Myometrial cell (primary cell): ENCODE data around the gene FLYWCH1. TPM values are rescaled to one million over a fixed set of nuclear protein-coding genes. Genes with fewer than 3 reads are reported as not detected.

Experiments used
- total RNA-seq: library from RNA; depleted of rRNA; stranded (reverse); fragments of >200 nt; gene quantifications from 2 replicates; pipeline ENCODE4 v1.2.3, GENCODE V29; 2015

Gene FLYWCH1, protein sequence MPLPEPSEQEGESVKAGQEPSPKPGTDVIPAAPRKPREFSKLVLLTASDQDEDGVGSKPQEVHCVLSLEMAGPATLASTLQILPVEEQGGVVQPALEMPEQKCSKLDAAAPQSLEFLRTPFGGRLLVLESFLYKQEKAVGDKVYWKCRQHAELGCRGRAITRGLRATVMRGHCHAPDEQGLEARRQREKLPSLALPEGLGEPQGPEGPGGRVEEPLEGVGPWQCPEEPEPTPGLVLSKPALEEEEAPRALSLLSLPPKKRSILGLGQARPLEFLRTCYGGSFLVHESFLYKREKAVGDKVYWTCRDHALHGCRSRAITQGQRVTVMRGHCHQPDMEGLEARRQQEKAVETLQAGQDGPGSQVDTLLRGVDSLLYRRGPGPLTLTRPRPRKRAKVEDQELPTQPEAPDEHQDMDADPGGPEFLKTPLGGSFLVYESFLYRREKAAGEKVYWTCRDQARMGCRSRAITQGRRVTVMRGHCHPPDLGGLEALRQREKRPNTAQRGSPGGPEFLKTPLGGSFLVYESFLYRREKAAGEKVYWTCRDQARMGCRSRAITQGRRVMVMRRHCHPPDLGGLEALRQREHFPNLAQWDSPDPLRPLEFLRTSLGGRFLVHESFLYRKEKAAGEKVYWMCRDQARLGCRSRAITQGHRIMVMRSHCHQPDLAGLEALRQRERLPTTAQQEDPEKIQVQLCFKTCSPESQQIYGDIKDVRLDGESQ
- 45.8 and 46.1 TPM in 2 replicates for total RNA-seq

GRCh38 chr16:2911638-2912329 lies at the start of gene FLYWCH1:
FLYWCH1 (plus strand) TSS chr16:2911931; CDS start chr16:2929686, 17,755 bp downstream.

DNA sequence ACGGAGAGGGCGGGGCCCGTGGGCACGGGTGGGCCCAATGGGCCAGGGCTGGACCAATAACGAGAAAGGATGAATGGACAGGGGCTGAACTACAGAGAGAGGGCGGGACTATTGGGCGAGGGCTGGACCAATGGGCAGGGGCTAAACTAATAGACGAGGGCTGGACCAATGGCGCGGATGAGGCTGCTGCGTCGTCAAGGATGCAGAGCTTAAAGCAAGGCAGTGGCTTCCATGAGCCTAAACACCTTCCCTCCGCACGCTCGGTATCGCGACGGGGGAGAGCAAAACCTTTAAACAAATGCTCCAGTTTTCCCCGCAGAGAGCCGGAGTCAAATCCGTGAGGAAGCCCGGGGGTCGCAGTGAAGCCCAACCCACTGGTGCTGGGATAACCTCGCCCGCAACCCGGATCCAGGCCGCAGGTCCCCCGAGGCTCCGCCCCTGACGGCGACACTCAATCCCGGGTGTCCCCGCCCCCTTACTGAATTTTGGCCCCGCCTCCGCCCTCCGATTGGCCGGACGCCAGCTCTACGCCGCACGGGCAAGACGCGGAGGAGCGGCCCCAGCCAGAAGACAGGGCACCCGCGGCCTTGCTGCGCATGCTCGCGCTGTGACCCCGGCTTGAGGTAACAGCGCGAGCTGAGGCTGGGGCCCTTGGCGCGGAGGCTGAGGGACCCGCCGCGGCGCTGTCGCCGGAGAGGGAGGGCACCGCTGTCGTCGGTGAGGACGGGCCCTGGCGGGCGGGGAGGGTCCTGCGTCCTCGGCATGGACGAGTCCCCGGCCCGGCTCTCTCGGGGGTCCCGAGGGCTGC lies 28.9 kb upstream of the FLYWCH1 start, which contains the start of gene FLYWCH2:
TSS of gene FLYWCH2 (plus strand) at position 566 of the 808 bp plus-strand sequence. CDS start 13,235 bp downstream, outside the sequence.

GRCh38 chr16:2963723-2964474 lies 52.2 kb downstream of the FLYWCH1 start, which contains the start of gene KREMEN2:
KREMEN2 (plus strand) TSS chr16:2964275; CDS start chr16:2964521, 246 bp downstream.

GRCh38 chr16:2968738-2969544 lies 57.2 kb downstream of the FLYWCH1 start, which contains the start of gene PAQR4:
PAQR4 (plus strand) TSS chr16:2969348; CDS start chr16:2969675, 327 bp downstream.

GRCh38 chr16:2980227-2981176 lies 68.8 kb downstream of the FLYWCH1 start, which contains the start of gene PKMYT1:
PKMYT1 (minus strand) TSS chr16:2980446; CDS start chr16:2979657, 789 bp downstream.

Other genes starting within 250 kb of the FLYWCH1 start
- gene KCTD5, start 229.4 kb upstream of the FLYWCH1 start, total RNA-seq: 28.9 and 31.7 TPM in 2 replicates
- gene PRSS27, start 191.7 kb upstream of the FLYWCH1 start, total RNA-seq: 0.29 and 0.35 TPM in 2 replicates
- gene SRRM2, start 159.3 kb upstream of the FLYWCH1 start, total RNA-seq: 59.9 and 60.5 TPM in 2 replicates
- 431 and 566 TPM in 2 replicates for gene ELOB, start 134.7 kb upstream of the FLYWCH1 start, total RNA-seq
- not detected in 2 replicates for gene PRSS33, start 124.4 kb upstream of the FLYWCH1 start, total RNA-seq
- gene PRSS41, start 113.5 kb upstream of the FLYWCH1 start, total RNA-seq: not detected in 2 replicates
- 5.5 TPM in 1 of 2 replicates, not detected in the other for gene PRSS21, start 94.7 kb upstream of the FLYWCH1 start, total RNA-seq
- gene ZG16B, start 81.6 kb upstream of the FLYWCH1 start, total RNA-seq: not detected in 2 replicates
- not detected in 2 replicates for gene PRSS22, start 53.8 kb upstream of the FLYWCH1 start, total RNA-seq
- gene FLYWCH2, start 28.7 kb upstream of the FLYWCH1 start, total RNA-seq: 77.8 and 89.9 TPM in 2 replicates
- gene KREMEN2, start 52.3 kb downstream of the FLYWCH1 start, total RNA-seq: under 0.01 TPM in 1 of 2 replicates, not detected in the other
- gene PAQR4, start 57.4 kb downstream of the FLYWCH1 start, total RNA-seq: 7.1 and 14.1 TPM in 2 replicates
- gene PKMYT1, start 68.5 kb downstream of the FLYWCH1 start, total RNA-seq: 13.3 and 24.8 TPM in 2 replicates
- gene CLDN9, start 101.0 kb downstream of the FLYWCH1 start, total RNA-seq: not detected in 2 replicates
- gene CLDN6, start 106.3 kb downstream of the FLYWCH1 start, total RNA-seq: not detected in 2 replicates
- 236 and 323 TPM in 2 replicates for gene TNFRSF12A, start 108.4 kb downstream of the FLYWCH1 start, total RNA-seq
- gene HCFC1R1, start 112.0 kb downstream of the FLYWCH1 start, total RNA-seq: 23.1 and 24.1 TPM in 2 replicates
- 25.3 and 28.3 TPM in 2 replicates for gene THOC6, start 112.1 kb downstream of the FLYWCH1 start, total RNA-seq
- gene BICDL2, start 125.0 kb downstream of the FLYWCH1 start, total RNA-seq: not detected in 2 replicates
- not detected in 2 replicates for gene MMP25, start 134.6 kb downstream of the FLYWCH1 start, total RNA-seq
- 23.6 and 27.3 TPM in 2 replicates for gene IL32, start 153.7 kb downstream of the FLYWCH1 start, total RNA-seq
- not detected in 2 replicates for gene ZSCAN10, start 187.4 kb downstream of the FLYWCH1 start, total RNA-seq
- gene ZNF205, start 200.7 kb downstream of the FLYWCH1 start, total RNA-seq: 11.7 and 17.3 TPM in 2 replicates
- gene ZNF213, start 223.1 kb downstream of the FLYWCH1 start, total RNA-seq: 2.9 and 3.7 TPM in 2 replicates